GM12878 (cell line): ENCODE measurements around the gene MGAT5. TPM values are rescaled to one million over a fixed set of nuclear protein-coding genes. Genes with fewer than 3 reads are reported as not detected.
A peak's percentile ranks its signal among the peaks of the same experiment; 100 is the strongest.

Source experiments
- ATAC-seq: fragments of 200-7000 bp; cut with Tn5 transposase; 3 replicates; pipeline ENCODE4 v1.9.1; 2020; ENCODE audit warnings: mild to moderate bottlenecking, moderate library complexity
- BruUV-seq: library from RNA; stranded (reverse); fragments of 400-500 nt; replicated peaks from 2 replicates; lab custom pipeline; 2021; lab: Mats Ljungman, UMichigan
- CTCF ChIA-PET: fragments of 300-600 bp; sonication (Branson Sonifier 250); formaldehyde crosslinking; extraction: SDS; loops from one replicate; lab custom pipeline; 2021; ENCODE audit warnings: inconsistent platforms; lab: Yijun Ruan, JAX
- POLR2A ChIA-PET: fragments of 350-600 bp; formaldehyde crosslinking; extraction: SDS; loops from one replicate; lab custom pipeline; 2021; ENCODE audit warnings: inconsistent platforms; lab: Charles Lee
- RAD21 ChIA-PET: fragments of 300-600 bp; sonication (Branson Sonifier 250); formaldehyde crosslinking; loops from one replicate; lab custom pipeline; 2023; ENCODE audit warnings: antibody characterized with exemption; ENCODE audit not compliant: unreplicated experiment; lab: Charles Lee
- SMC1A ChIA-PET: fragments of 300-600 bp; sonication (Branson Sonifier 250); formaldehyde crosslinking; loops from one replicate; lab custom pipeline; 2023; ENCODE audit not compliant: unreplicated experiment, uncharacterized antibody; lab: Charles Lee
- DNase-seq: peaks from one replicate; pipeline ENCODE4 v3.0.0-alpha.2; 2011; ENCODE audit warnings: low read depth, low spot score
- FAIRE-seq: peaks from 3 replicates; lab custom pipeline; 2011; peaks lifted over from hg19 to GRCh38; lab: Jason Lieb, UNC
- H2AFZ ChIP-seq: 2 replicates; pipeline ENCODE4 v1.6.0; 2011; ENCODE audit warnings: low read depth, low read length, control low read depth; ENCODE audit not compliant: control insufficient read depth
- H3K27ac ChIP-seq: 2 replicates; pipeline ENCODE4 v1.5.1; 2011; ENCODE audit warnings: control low read depth; ENCODE audit not compliant: control insufficient read depth, insufficient read depth
- H3K27me3 ChIP-seq, 2 experiments: replicated peaks in 1 of 2; 2 replicates each; pipeline versions ENCODE4 v1.6.0 to v1.6.1; 2011; ENCODE audit warnings: low read length in 1 of 2; ENCODE audit not compliant: control insufficient read depth in 2 of 2, insufficient read depth in 2 of 2
- H3K36me3 ChIP-seq, 2 experiments: 2 replicates each; pipeline ENCODE4 v1.5.1; 2011; ENCODE audit warnings: low read length in 1 of 2; ENCODE audit not compliant: control insufficient read depth in 2 of 2, insufficient read depth in 2 of 2
- H3K4me1 ChIP-seq: 2 replicates; pipeline ENCODE4 v1.6.1; 2011; ENCODE audit warnings: mild to moderate bottlenecking, low read length, moderate library complexity, mixed read lengths; ENCODE audit not compliant: control insufficient read depth, insufficient read depth
- H3K4me2 ChIP-seq: 2 replicates; pipeline ENCODE4 v1.6.0; 2011; ENCODE audit warnings: control low read depth; ENCODE audit not compliant: control insufficient read depth, insufficient read depth
- H3K4me3 ChIP-seq: fragments of 200-600 bp; sonication (generic); 2 replicates; pipeline ENCODE4 v1.5.1; 2016
- H3K79me2 ChIP-seq: 2 replicates; pipeline ENCODE4 v1.6.0; 2011; ENCODE audit warnings: low read length; ENCODE audit not compliant: control insufficient read depth, insufficient read depth
- H3K9ac ChIP-seq: 2 replicates; pipeline ENCODE4 v1.8.0; 2011; ENCODE audit warnings: low read length, control low read depth, mixed read lengths; ENCODE audit not compliant: control insufficient read depth, insufficient read depth
- H3K9me3 ChIP-seq: replicated peaks from 3 replicates; pipeline ENCODE4 v1.5.1; 2011; ENCODE audit warnings: mild to moderate bottlenecking, low read length; ENCODE audit not compliant: control insufficient read depth, insufficient read depth
- H4K20me1 ChIP-seq: 2 replicates; pipeline ENCODE4 v1.6.0; 2011; ENCODE audit not compliant: control insufficient read depth, insufficient read depth
- BCL11A ChIP-seq: IDR thresholded peaks from 2 replicates; pipeline ENCODE4 v1.6.1; 2011; ENCODE audit warnings: low read depth, low read length
- CREB1 ChIP-seq: IDR thresholded peaks from 2 replicates; pipeline ENCODE4 v1.6.1; 2012; ENCODE audit warnings: low read depth, mild to moderate bottlenecking, inconsistent platforms
- CTCF ChIP-seq, 3 experiments: IDR thresholded peaks in 2 of 3; conservative IDR thresholded peaks in 1 of 3; 2 replicates each; pipeline ENCODE4 v1.5.1; 2011; ENCODE audit warnings: low read depth in 3 of 3, low read length in 3 of 3, mild to moderate bottlenecking in 3 of 3, control low read depth in 2 of 3, moderate library complexity in 2 of 3, inconsistent platforms in 1 of 3, mixed read lengths in 1 of 3; ENCODE audit not compliant: control insufficient read depth in 2 of 3, insufficient read depth in 1 of 3; ENCODE audit errors: extremely low read depth in 1 of 3
- DPF2 ChIP-seq: fragments of 450-650 bp; IDR thresholded peaks from 2 replicates; pipeline ENCODE4 v1.6.1; 2017; ENCODE audit warnings: mild to moderate bottlenecking
- E4F1 ChIP-seq: fragments of 450-650 bp; IDR thresholded peaks from 2 replicates; pipeline ENCODE4 v1.6.1; 2018; ENCODE audit warnings: borderline replicate concordance, mild to moderate bottlenecking; ENCODE audit not compliant: partially characterized antibody
- HDGF ChIP-seq: fragments of 450-650 bp; IDR thresholded peaks from 2 replicates; pipeline ENCODE4 v1.6.1; 2016; ENCODE audit warnings: antibody characterized with exemption
- NFXL1 ChIP-seq: fragments of 450-650 bp; IDR thresholded peaks from 2 replicates; pipeline ENCODE4 v1.6.1; 2017; ENCODE audit warnings: antibody characterized with exemption, mild to moderate bottlenecking, borderline replicate concordance
- NR2F1 ChIP-seq: fragments of 450-650 bp; conservative IDR thresholded peaks from 2 replicates; pipeline ENCODE4 v1.6.1; 2017; ENCODE audit warnings: mild to moderate bottlenecking
- RB1 ChIP-seq: fragments of 450-650 bp; formaldehyde crosslinking; IDR thresholded peaks from 2 replicates; pipeline ENCODE4 v1.6.1; 2017; ENCODE audit warnings: mild to moderate bottlenecking, borderline replicate concordance
- SKIL ChIP-seq: fragments of 450-650 bp; IDR thresholded peaks from 2 replicates; pipeline ENCODE4 v1.6.1; 2017; ENCODE audit warnings: mild to moderate bottlenecking, low read depth, inconsistent platforms; ENCODE audit not compliant: poor library complexity, severe bottlenecking
- SREBF1 ChIP-seq: IDR thresholded peaks from 2 replicates; pipeline ENCODE4 v1.6.1; 2012; ENCODE audit warnings: mild to moderate bottlenecking, low read length
- ZNF384 ChIP-seq: IDR thresholded peaks from 2 replicates; pipeline ENCODE4 v1.6.1; 2012; ENCODE audit warnings: low read depth, mild to moderate bottlenecking, low read length, improper control_type of control experiment, borderline replicate concordance
- WGBS: methylation state at CpG from one replicate; pipeline ENCODE4 v1.1.6; 2016; ENCODE audit warnings: low lambda C conversion rate; ENCODE audit not compliant: insufficient replicate concordance, insufficient coverage; ENCODE audit errors: missing lambda C conversion rate; 5-methylcytosine and 5-hydroxymethylcytosine counted together
- in situ Hi-C: fragments of 300-500 bp; cut with MboI; formaldehyde crosslinking; loops from 9 replicates; pipeline ENCODE4 v1.14.3; 2018; ENCODE audit warnings: mixed read lengths
- intact Hi-C: fragments of 100-400 bp; cut with micrococcal nuclease; formaldehyde crosslinking; loops from one replicate; pipeline ENCODE4 v1.14.2; 2022; ENCODE audit not compliant: unreplicated experiment
- polyA plus RNA-seq, 11 experiments: library from polyadenylated mRNA; depleted of rRNA in 4 of 11; unstranded in 6 of 11; stranded (reverse) in 5 of 11; fragments of >200 nt; fragmentation: Nextera tagmentation in 4 of 11; fragmentation: Illumina TruSeq in 1 of 11; extraction: Ambion mirVana in 4 of 11; extraction: Trizol in 1 of 11; gene quantifications; 1 replicate in 1 of 11; 2 replicates in 10 of 11; pipeline versions ENCODE4 v1.2.1 to v1.2.3, GENCODE V29; 2011 to 2016; ENCODE audit warnings: inconsistent platforms in 2 of 11, missing spikeins in 2 of 11, low read depth in 1 of 11
- total RNA-seq, 4 experiments: library from RNA; depleted of rRNA in 3 of 4; stranded (reverse); fragments of >200 nt in 3 of 4; fragmentation: Illumina TruSeq in 1 of 4; extraction: Trizol in 1 of 4; gene quantifications; 2 replicates each; pipeline versions ENCODE4 v1.2.1 to v1.2.3, GENCODE V29; 2013 to 2021
- TF ChIP-seq, protein P1 (sequence below): fragments of 450-650 bp; IDR thresholded peaks from 2 replicates; pipeline ENCODE4 v1.6.1; 2017; ENCODE audit warnings: low read depth, mild to moderate bottlenecking, moderate library complexity

The MGAT5 gene
- total and polyA plus RNA-seq, 10 of the 15 experiments (the other 5 are each of a cell fraction or from before 2014, with no cell fraction given) = 4.9 to 104 (median 36.2) TPM

GRCh38 chr2:134280231-134280630 is 26.4 kb downstream of the MGAT5 start:
- no peak overlapping the region for H3K4me3 ChIP-seq
- ATAC-seq (no peak), DNase-seq (no peak), FAIRE-seq (no peak)
- peaks cover 1% of the 10 kb centered on the region; the same call in 1 of the 3 replicates for H3K9me3 ChIP-seq
- ChIA-PET SMC1A (interaction anchor here (0.9 to 2.8 kb wide), 10 partner anchors 9 to 131 kb away, joined by 3 to 13 read pairs (median 5); partner anchors contain the start of gene MGAT5), POLR2A (interaction anchor here (0.6 to 0.8 kb wide), 2 partner anchors 34 to 132 kb away, joined by 4 to 8 read pairs; no protein-coding TSS in a partner anchor), RAD21 (interaction anchor here (0.6 to 2.0 kb wide), 4 partner anchors 26 to 162 kb away, joined by 3 to 9 read pairs (median 5); no protein-coding TSS in a partner anchor), CTCF (interaction anchor here (1.0 to 4.2 kb wide), 6 partner anchors 9 to 181 kb away, joined by 3 to 13 read pairs (median 6); no protein-coding TSS in a partner anchor)
- no TSS peak for BruUV-seq
- H3K9ac ChIP-seq = no peak overlapping the region
- no peak overlapping the region for H2AFZ ChIP-seq
- TF ChIP-seq, protein P1, sequence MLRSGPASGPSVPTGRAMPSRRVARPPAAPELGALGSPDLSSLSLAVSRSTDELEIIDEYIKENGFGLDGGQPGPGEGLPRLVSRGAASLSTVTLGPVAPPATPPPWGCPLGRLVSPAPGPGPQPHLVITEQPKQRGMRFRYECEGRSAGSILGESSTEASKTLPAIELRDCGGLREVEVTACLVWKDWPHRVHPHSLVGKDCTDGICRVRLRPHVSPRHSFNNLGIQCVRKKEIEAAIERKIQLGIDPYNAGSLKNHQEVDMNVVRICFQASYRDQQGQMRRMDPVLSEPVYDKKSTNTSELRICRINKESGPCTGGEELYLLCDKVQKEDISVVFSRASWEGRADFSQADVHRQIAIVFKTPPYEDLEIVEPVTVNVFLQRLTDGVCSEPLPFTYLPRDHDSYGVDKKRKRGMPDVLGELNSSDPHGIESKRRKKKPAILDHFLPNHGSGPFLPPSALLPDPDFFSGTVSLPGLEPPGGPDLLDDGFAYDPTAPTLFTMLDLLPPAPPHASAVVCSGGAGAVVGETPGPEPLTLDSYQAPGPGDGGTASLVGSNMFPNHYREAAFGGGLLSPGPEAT = no peak
- TF ChIP-seq CTCF (IDR thresholded peaks at IDR 0.05 in 2 of 3, conservative IDR thresholded peaks at IDR 0.05 in 1 of 3; ENCODE audit: control insufficient read depth in 2 of 3, extremely low read depth in 1 of 3, insufficient read depth in 1 of 3, low read depth in 3 of 3, low read length in 3 of 3) (no peak), E4F1 (no peak), NFXL1 (no peak), RB1 (no peak), SREBF1 (no peak), HDGF (no peak), NR2F1 (no peak), SKIL (no peak), DPF2 (no peak), CREB1 (no peak), BCL11A (no peak), ZNF384 (no peak)
- peak overlapping the region; percentile 95 for H3K27ac ChIP-seq
- in situ Hi-C loops = no loop called here
- no peaks in the 10 kb centered on the region for H3K27me3 ChIP-seq
- peaks cover 78% of the 10 kb centered on the region for H3K79me2 ChIP-seq
- peaks cover 91% of the 10 kb centered on the region for H3K4me1 ChIP-seq
- intact Hi-C loops = no loop called here
- WGBS = 88% methylated on average over 5 of the region's 5 CpGs
- H3K4me2 ChIP-seq = peak overlapping the region; percentile 34
- H4K20me1 ChIP-seq = no peaks in the 10 kb centered on the region
- peaks cover 4 to 23% of the 10 kb centered on the region in 2 experiments for H3K36me3 ChIP-seq
